ENCODE results near the gene ZNF484. TPM values are rescaled to one million over a fixed set of nuclear protein-coding genes. Genes with fewer than 3 reads are reported as not detected.
"Not testable (repeated sequence)": the region's sequence is repeated elsewhere in the genome, so short reads cannot be mapped to it uniquely, and the experiment has no call there.

The ZNF484 gene
- 12.4 TPM for total RNA-seq (ENCODE audit: unreplicated experiment)
- long read RNA-seq, partial matches to known transcripts, result 0 of 1 reads
- long read RNA-seq, other reads (novel, unspliced or antisense), result 1 of 1 reads

DNA sequence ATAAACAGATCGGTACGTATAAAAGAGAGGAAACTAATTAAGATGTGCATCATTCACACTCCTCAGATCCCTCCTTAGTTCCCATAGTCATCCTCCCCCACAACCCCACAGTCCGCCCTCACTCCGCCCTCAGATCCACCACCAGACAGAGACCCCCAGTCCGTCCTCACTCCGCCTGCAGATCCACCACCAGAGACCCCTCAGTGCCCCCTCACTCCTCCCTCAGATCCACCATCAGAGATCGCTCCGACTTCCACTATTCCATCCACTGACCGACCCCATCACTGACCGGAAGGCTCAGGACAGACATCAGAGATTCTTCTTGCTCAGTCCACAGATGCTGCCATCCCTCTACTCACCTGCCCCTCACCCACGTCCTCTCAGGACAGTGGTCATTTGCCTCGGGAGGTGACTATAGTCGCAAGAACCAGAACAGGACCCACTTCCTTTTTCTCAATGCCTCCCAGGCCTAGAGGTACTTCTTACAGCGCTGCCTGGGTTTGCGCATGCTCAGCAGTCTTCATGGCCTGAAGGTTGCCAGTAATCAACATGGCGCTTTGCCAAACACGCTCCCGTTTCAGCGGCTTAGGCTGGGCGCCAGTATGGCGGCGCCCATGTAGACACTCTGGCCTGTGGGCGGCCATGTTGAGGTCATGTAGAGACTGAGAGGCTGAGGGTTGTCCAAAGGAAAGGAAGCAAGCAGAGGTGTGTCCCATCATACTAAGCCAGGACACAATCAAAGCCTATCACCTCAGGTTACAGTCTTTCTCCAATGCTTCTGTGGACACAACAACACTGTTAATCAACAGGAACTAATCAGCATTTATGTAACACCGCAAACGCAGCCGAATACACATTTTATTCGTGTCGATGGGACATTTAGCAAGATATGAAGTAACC lies at the start of gene ZNF484:
Gene ZNF484, minus strand, starts transcription at position 508 of the 900 bp plus-strand sequence. CDS start 3,009 bp downstream, outside the sequence.
- TF ChIP-seq, protein P1, sequence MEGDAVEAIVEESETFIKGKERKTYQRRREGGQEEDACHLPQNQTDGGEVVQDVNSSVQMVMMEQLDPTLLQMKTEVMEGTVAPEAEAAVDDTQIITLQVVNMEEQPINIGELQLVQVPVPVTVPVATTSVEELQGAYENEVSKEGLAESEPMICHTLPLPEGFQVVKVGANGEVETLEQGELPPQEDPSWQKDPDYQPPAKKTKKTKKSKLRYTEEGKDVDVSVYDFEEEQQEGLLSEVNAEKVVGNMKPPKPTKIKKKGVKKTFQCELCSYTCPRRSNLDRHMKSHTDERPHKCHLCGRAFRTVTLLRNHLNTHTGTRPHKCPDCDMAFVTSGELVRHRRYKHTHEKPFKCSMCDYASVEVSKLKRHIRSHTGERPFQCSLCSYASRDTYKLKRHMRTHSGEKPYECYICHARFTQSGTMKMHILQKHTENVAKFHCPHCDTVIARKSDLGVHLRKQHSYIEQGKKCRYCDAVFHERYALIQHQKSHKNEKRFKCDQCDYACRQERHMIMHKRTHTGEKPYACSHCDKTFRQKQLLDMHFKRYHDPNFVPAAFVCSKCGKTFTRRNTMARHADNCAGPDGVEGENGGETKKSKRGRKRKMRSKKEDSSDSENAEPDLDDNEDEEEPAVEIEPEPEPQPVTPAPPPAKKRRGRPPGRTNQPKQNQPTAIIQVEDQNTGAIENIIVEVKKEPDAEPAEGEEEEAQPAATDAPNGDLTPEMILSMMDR (IDR thresholded peaks at IDR 0.05; ENCODE audit: unreplicated experiment), result no peak
- H3K36me3 Mint-ChIP-seq (ENCODE audit: low read depth, unreplicated experiment), result no peaks in the 10 kb centered on the region
- H3K27ac Mint-ChIP-seq (ENCODE audit: unreplicated experiment), result peak within 1 kb of the TSS; percentile 96
- peak within 1 kb of the TSS; percentile 99 for H3K4me3 Mint-ChIP-seq (ENCODE audit: unreplicated experiment)
- no peaks in the 10 kb centered on the region for H3K9me3 Mint-ChIP-seq (ENCODE audit: unreplicated experiment)
- H3K4me1 Mint-ChIP-seq (ENCODE audit: unreplicated experiment), result peaks cover 13% of the 10 kb centered on the region
- peaks cover 3% of the 10 kb centered on the region for H3K27me3 Mint-ChIP-seq (ENCODE audit: unreplicated experiment)
- DNase-seq (ENCODE audit: low spot score), result peak; percentile 91

DNA sequence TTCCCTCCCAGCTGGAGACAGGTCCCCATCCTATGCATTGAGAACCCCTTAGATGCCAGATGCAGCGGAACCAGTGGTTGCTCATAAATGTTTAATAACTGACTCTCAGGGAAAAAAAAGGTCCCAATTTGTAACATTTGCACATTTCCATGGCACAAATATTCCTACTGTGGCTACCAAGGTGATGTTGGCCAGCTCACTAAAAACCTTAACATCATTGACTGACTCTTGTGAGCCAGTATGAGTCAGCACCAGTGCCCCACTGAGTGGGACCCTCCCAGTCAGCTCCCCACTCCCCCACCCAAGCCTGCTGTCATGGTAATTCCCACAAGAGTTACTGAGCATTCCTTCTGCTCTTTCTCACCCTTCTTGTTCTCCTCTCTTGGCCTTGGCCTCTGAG lies 42.6 kb upstream of the ZNF484 start:
- TF ChIP-seq, protein P1 (IDR thresholded peaks at IDR 0.05; ENCODE audit: unreplicated experiment), result no peak
- no peak for DNase-seq (ENCODE audit: low spot score)
- Mint-ChIP-seq H3K27ac (ENCODE audit: unreplicated experiment) (no peak overlapping the region), H3K4me1 (ENCODE audit: unreplicated experiment) (peaks cover 7% of the 10 kb centered on the region), H3K9me3 (ENCODE audit: unreplicated experiment) (no peaks in the 10 kb centered on the region), H3K4me3 (ENCODE audit: unreplicated experiment) (no peak overlapping the region), H3K36me3 (ENCODE audit: low read depth, unreplicated experiment) (peaks cover 5% of the 10 kb centered on the region), H3K27me3 (ENCODE audit: unreplicated experiment) (peaks cover 2% of the 10 kb centered on the region)

DNA sequence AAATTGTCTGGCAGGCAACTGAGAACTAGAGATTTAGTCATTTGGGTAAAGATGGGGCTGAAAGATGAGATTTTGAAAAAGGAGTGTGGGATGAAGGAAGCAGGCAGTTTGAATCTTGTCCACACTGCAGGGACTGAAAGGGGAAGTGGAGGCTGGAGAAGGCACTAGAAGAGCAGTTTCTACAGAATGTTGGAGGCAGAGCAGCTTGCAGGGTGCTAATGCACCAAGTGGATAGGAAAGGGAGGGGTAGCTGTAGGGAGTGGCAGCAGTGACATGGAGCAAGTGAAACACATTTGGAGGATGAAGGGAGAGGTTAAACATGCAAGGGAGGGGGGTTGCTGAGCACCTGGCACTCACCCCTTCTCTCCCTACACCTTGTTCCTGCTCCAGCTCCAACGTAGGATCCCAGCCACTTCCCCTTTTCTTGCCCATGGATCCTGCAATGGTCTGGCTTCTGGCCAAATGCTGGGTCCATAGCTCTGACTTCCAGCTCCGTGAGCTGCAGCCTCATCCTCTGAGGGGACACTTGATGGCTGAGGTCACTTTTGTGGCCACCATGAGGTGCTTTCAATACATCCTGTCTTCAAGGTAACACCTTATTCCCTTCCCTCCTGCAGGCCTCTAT lies 39.5 kb upstream of the ZNF484 start:
- DNase-seq (ENCODE audit: low spot score), result no peak
- Mint-ChIP-seq H3K9me3 (ENCODE audit: unreplicated experiment) (no peaks in the 10 kb centered on the region), H3K4me3 (ENCODE audit: unreplicated experiment) (no peak overlapping the region), H3K4me1 (ENCODE audit: unreplicated experiment) (peaks cover 7% of the 10 kb centered on the region), H3K27ac (ENCODE audit: unreplicated experiment) (no peak overlapping the region), H3K27me3 (ENCODE audit: unreplicated experiment) (peaks cover 2% of the 10 kb centered on the region), H3K36me3 (ENCODE audit: low read depth, unreplicated experiment) (peaks cover 5% of the 10 kb centered on the region)
- TF ChIP-seq, protein P1 (IDR thresholded peaks at IDR 0.05; ENCODE audit: unreplicated experiment), result no peak

DNA sequence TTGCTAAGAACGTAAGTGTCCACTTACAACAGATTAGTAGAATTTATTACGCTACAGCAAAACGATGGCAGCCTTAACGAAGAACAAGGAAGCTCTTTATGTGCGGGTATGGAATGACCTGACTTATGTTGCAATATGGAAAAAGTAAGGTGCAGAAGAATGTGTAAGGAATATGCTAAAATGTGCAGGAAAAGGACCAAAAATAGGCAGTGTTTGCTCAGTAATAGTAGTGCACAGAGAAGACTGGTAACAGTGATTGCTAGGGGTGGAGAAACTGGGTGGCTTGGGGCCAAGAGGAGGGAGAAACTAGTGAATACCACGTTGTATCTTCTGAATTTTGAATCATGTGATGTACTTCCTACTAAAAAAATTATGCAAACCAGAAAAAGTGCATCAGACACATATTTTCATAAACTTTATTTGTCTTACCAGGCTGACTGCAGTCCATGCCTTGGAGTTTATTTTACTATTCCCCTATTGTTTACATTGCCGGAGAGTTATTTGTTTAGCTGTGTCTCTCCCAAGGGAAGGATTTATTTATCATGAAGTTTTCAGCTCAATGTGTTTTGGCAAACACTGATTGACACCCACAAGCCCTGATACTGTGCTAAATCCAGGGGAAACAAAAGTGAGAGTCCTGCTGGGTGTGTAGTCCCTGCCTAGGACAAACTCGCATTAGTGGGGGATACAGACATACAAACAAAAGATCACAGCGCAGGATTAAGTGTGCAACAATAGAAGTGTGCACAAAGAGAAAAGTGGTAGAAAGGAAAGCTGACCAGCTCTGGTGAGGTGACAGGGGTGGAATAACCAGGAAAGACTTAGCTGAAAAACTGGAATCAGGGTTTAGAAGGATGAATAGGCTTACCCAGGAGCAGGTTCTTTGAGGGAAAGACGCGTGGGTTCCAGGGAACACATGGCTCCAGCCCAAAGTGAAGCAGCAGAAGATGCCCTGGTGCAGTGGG lies 34.0 kb upstream of the ZNF484 start:
- Mint-ChIP-seq H3K27me3 (ENCODE audit: unreplicated experiment) (peaks cover 4% of the 10 kb centered on the region), H3K9me3 (ENCODE audit: unreplicated experiment) (no peaks in the 10 kb centered on the region), H3K36me3 (ENCODE audit: low read depth, unreplicated experiment) (peaks cover 1% of the 10 kb centered on the region), H3K4me3 (ENCODE audit: unreplicated experiment) (no peak overlapping the region), H3K27ac (ENCODE audit: unreplicated experiment) (no peak overlapping the region), H3K4me1 (ENCODE audit: unreplicated experiment) (no peaks in the 10 kb centered on the region)
- DNase-seq (ENCODE audit: low spot score), result no peak
- TF ChIP-seq, protein P1 (IDR thresholded peaks at IDR 0.05; ENCODE audit: unreplicated experiment), result no peak

DNA sequence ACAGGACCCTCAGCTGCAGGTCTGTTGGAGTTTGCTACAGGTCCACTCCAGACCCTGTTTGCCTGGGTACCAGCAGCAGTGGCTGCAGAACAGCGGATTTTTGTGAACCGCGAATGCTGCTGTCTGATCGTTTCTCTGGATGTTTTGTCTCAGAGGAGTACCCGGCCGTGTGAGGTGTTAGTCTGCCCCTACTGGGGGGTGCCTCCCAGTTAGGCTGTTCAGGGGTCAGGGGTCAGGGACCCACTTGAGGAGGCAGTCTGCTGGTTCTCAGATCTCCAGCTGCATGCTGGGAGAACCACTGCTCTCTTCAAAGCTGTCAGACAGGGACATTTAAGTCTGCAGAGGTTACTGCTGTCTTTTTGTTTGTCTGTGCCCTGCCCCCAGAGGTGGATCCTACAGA lies 27.3 kb upstream of the ZNF484 start:
- DNase-seq (ENCODE audit: low spot score); H3K27me3 Mint-ChIP-seq (ENCODE audit: unreplicated experiment); H3K4me1 Mint-ChIP-seq (ENCODE audit: unreplicated experiment); H3K27ac Mint-ChIP-seq (ENCODE audit: unreplicated experiment); H3K9me3 Mint-ChIP-seq (ENCODE audit: unreplicated experiment); H3K4me3 Mint-ChIP-seq (ENCODE audit: unreplicated experiment); H3K36me3 Mint-ChIP-seq (ENCODE audit: low read depth, unreplicated experiment): not testable (repeated sequence)
